Naive thymus-derived CD4-positive, alpha-beta T cell (primary cell): ENCODE data around the gene TSPAN9. TPM values are rescaled to one million over a fixed set of nuclear protein-coding genes. Genes with fewer than 3 reads are reported as not detected.
A peak's percentile ranks its signal among the peaks of the same experiment; 100 is the strongest.

Experiments used
- ATAC-seq: fragments of 150-1000 bp; cut with Tn5 transposase; 2 replicates; pipeline ENCODE4 v1.10.0; 2021; ENCODE audit warnings: mild to moderate bottlenecking, moderate library complexity
- CTCF ChIA-PET: fragments of 350-600 bp; sonication (Branson Sonifier 250); formaldehyde crosslinking; loops from one replicate; lab custom pipeline; 2021; ENCODE audit warnings: antibody characterized with exemption; lab: Charles Lee
- POLR2A ChIA-PET: fragments of 350-600 bp; sonication (Branson Sonifier 250); formaldehyde crosslinking; loops from one replicate; lab custom pipeline; 2021; ENCODE audit warnings: antibody characterized with exemption, inconsistent platforms; lab: Charles Lee
- DNase-seq, 9 donors: peaks; one replicate each; pipeline versions ENCODE4 v3.0.0 to v3.0.0-alpha.2; 2020 to 2022; ENCODE audit warnings: mixed read lengths in 1 of 9
- H3K27ac ChIP-seq: one replicate; pipeline ENCODE4 v1.7.0; 2013; ENCODE audit warnings: mild to moderate bottlenecking, low read depth, low read length, moderate library complexity
- H3K27me3 ChIP-seq, 2 donors: one replicate each; pipeline ENCODE4 v1.7.0; 2013; ENCODE audit warnings: low read length in 2 of 2, mild to moderate bottlenecking in 2 of 2, moderate library complexity in 2 of 2; ENCODE audit not compliant: control insufficient read depth in 2 of 2, insufficient read depth in 2 of 2
- H3K36me3 ChIP-seq, 3 experiments: 1 replicate in 2 of 3; 2 replicates in 1 of 3; pipeline ENCODE4 v1.7.0; 2013; ENCODE audit warnings: low read length in 3 of 3, mild to moderate bottlenecking in 3 of 3, moderate library complexity in 1 of 3; ENCODE audit not compliant: insufficient read depth in 3 of 3, control insufficient read depth in 2 of 3
- H3K4me1 ChIP-seq, 2 donors: one replicate each; pipeline ENCODE4 v1.7.0; 2013; ENCODE audit warnings: low read length in 2 of 2, mild to moderate bottlenecking in 2 of 2, moderate library complexity in 1 of 2; ENCODE audit not compliant: control insufficient read depth in 2 of 2, insufficient read depth in 2 of 2
- H3K4me3 ChIP-seq: 2 replicates; pipeline ENCODE4 v1.7.0; 2013; ENCODE audit warnings: mild to moderate bottlenecking, low read length
- H3K9me3 ChIP-seq, 3 experiments: 1 replicate in 2 of 3; 2 replicates in 1 of 3; pipeline ENCODE4 v1.7.0; 2013; ENCODE audit warnings: low read length in 3 of 3; ENCODE audit not compliant: control insufficient read depth in 2 of 3
- H3K27ac Mint-ChIP-seq, 9 donors: one replicate each; pipeline ENCODE4 v1.8.0; 2020 to 2022; ENCODE audit warnings: mixed read lengths in 9 of 9, mild to moderate bottlenecking in 8 of 9, moderate library complexity in 5 of 9, inconsistent platforms in 2 of 9
- H3K27me3 Mint-ChIP-seq, 5 donors: one replicate each; pipeline ENCODE4 v1.8.0; 2021 to 2022; ENCODE audit warnings: mixed read lengths in 5 of 5, mild to moderate bottlenecking in 1 of 5
- H3K36me3 Mint-ChIP-seq, 5 donors: one replicate each; pipeline ENCODE4 v1.8.0; 2020 to 2022; ENCODE audit warnings: mixed read lengths in 5 of 5, mild to moderate bottlenecking in 3 of 5, inconsistent platforms in 1 of 5
- H3K4me1 Mint-ChIP-seq, 7 donors: one replicate each; pipeline ENCODE4 v1.8.0; 2020 to 2022; ENCODE audit warnings: mixed read lengths in 7 of 7, mild to moderate bottlenecking in 3 of 7, inconsistent platforms in 1 of 7
- H3K4me3 Mint-ChIP-seq, 10 donors: one replicate each; pipeline ENCODE4 v1.8.0; 2020 to 2022; ENCODE audit warnings: mild to moderate bottlenecking in 10 of 10, mixed read lengths in 10 of 10, moderate library complexity in 6 of 10, inconsistent platforms in 2 of 10
- H3K9me3 Mint-ChIP-seq, 11 donors: one replicate each; pipeline ENCODE4 v1.8.0; 2020 to 2022; ENCODE audit warnings: mixed read lengths in 11 of 11, mild to moderate bottlenecking in 4 of 11, inconsistent platforms in 1 of 11, moderate library complexity in 1 of 11
- intact Hi-C, 2 donors: fragments of 100-400 bp; cut with micrococcal nuclease; formaldehyde crosslinking; loops; one replicate each; pipeline ENCODE4 v1.15.1; 2023
- polyA plus RNA-seq, 2 donors: library from polyadenylated mRNA; unstranded; fragments of 300-500 nt; fragmentation: Illumina TruSeq; gene quantifications; one replicate each; pipeline ENCODE4 v1.2.3, GENCODE V29; 2021
- total RNA-seq, 6 experiments: library from RNA in 5 of 6; stranded (reverse) in 5 of 6; gene quantifications; 1 replicate in 5 of 6; 2 replicates in 1 of 6; pipeline ENCODE4 v1.2.3 and lab custom pipeline; 2021 to 2026

The TSPAN9 gene, protein sequence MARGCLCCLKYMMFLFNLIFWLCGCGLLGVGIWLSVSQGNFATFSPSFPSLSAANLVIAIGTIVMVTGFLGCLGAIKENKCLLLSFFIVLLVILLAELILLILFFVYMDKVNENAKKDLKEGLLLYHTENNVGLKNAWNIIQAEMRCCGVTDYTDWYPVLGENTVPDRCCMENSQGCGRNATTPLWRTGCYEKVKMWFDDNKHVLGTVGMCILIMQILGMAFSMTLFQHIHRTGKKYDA
- total RNA-seq, result 1 to 10 TPM in 4 of 5 experiments, not detected in 1; 1.0 to 1.8 (median 1.3) TPM
- polyA plus RNA-seq, result under 1 TPM; 0.20 to 0.41 TPM
- total RNA-seq (lab: John Stamatoyannopoulos, UW), result 0.81 reads per million

DNA sequence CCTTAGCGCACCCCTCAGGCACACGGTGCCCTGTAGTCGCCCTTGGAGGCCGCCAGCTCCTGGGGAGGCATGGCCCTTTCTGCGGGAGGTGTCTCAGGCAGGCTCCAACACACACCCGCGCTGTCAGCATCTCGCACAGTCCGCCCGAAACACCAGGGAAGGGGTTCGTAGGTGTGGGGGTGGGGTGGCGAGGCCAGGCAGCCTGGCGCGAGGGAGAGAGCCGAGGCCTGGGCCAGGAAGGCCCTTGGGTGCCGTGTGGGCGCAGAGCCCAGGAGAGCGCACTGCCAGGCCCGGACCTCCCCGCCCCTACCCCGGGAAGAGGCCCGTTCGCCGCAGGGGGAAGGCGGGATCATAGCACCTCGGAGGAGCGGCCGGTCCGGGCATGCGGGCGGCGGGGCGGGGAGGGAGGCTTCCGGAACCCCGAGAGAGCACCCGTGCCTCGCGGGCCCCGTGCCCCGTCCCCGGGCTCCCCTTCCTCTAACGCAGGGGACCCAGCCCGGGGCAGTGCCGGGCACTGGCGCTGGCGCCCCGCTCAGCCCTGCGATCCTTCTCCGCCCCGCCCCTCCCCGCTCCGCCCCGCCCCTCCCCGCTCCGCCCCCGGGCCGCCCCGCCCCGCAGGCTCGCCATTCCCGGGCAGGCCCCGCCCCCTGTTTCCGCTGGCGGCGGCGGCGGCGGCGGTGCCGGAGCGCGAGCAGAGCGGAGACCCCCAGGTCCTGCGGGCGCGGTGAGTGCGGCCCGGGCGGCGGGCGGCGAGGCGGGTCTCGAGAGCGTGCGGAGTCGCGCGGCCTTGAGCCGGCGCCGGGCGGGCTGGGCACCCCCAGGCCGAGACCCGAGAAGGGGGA lies at the start of gene TSPAN9:
TSS of gene TSPAN9 (plus strand) at position 650 of the 842 bp plus-strand sequence. CDS start 123,815 bp downstream, outside the sequence.
- no peaks in the 10 kb centered on the region for H3K36me3 Mint-ChIP-seq
- peaks cover 0 to 4% of the 10 kb centered on the region in 2 donors for H3K27me3 ChIP-seq
- CTCF ChIA-PET, result interaction anchor here (1.1 kb wide), 1 partner anchor 198 kb away, joined by 3 read pairs; no protein-coding TSS in a partner anchor
- H3K4me3 Mint-ChIP-seq, result peak within 1 kb of the TSS; percentile 75 to 90 (median 86)
- H3K9me3 Mint-ChIP-seq, result no peaks in the 10 kb centered on the region
- ATAC-seq (peak; percentile 93), DNase-seq (peak; percentile 19 to 83 (median 64))
- peaks cover 0 to 31% (median 5%) of the 10 kb centered on the region in 5 donors for H3K27me3 Mint-ChIP-seq
- intact Hi-C loops, result loop anchor here in 1 of 2 donors (1.0 to 10.0 kb wide), 8 partner anchors 126 to 1245 kb away; partner anchors contain the start of genes CRACR2A, FKBP4, TIGAR and TULP3
- peaks cover 0 to 3% of the 10 kb centered on the region in 2 donors for H3K4me1 ChIP-seq
- peak within 1 kb of the TSS; percentile 0 for H3K27ac ChIP-seq
- H3K4me1 Mint-ChIP-seq, result peaks cover 0 to 21% (median 13%) of the 10 kb centered on the region in 7 donors
- POLR2A ChIA-PET, result no interaction called here
- H3K36me3 ChIP-seq, result no peaks in the 10 kb centered on the region
- H3K4me3 ChIP-seq, result peak within 1 kb of the TSS; percentile 64
- H3K9me3 ChIP-seq, result no peaks in the 10 kb centered on the region
- H3K27ac Mint-ChIP-seq, result peak within 1 kb of the TSS in 7 of 9 donors; percentile 26 to 70 (median 62)

DNA sequence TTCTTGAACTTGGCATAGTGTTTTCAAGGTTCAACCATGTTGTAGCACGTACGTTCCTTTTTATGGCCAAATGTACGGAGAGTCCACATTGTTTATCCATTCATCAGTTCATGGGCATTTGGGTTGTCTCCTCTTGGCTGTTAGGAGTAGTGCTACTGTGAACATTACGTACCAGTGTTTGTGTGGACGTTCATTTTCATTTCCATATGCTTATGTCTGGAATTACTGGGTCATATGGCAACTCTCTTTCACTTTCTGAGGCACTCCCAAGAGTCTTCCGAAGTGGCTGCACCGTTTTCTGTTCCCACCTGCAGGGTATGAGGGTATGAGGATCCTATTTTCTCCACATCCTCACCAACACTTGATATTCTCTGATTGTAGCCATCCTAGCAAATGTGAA lies 49.1 kb upstream of the TSPAN9 start:
- Histone ChIP-seq H3K27ac (no peak overlapping the region), H3K9me3 (no peaks in the 10 kb centered on the region), H3K27me3 (no peaks in the 10 kb centered on the region), H3K36me3 (no peaks in the 10 kb centered on the region), H3K4me1 (no peaks in the 10 kb centered on the region), H3K4me3 (no peak overlapping the region)
- H3K27me3 Mint-ChIP-seq, result peaks cover 0 to 6% (median 0%) of the 10 kb centered on the region in 5 donors
- no peak overlapping the region for H3K27ac Mint-ChIP-seq
- ChIA-PET CTCF (no interaction called here), POLR2A (no interaction called here)
- no peak overlapping the region for H3K4me3 Mint-ChIP-seq
- intact Hi-C loops, result no loop called here
- no peaks in the 10 kb centered on the region for H3K4me1 Mint-ChIP-seq
- no peaks in the 10 kb centered on the region for H3K9me3 Mint-ChIP-seq
- no peak for ATAC-seq
- DNase-seq, result no peak
- H3K36me3 Mint-ChIP-seq, result no peaks in the 10 kb centered on the region

DNA sequence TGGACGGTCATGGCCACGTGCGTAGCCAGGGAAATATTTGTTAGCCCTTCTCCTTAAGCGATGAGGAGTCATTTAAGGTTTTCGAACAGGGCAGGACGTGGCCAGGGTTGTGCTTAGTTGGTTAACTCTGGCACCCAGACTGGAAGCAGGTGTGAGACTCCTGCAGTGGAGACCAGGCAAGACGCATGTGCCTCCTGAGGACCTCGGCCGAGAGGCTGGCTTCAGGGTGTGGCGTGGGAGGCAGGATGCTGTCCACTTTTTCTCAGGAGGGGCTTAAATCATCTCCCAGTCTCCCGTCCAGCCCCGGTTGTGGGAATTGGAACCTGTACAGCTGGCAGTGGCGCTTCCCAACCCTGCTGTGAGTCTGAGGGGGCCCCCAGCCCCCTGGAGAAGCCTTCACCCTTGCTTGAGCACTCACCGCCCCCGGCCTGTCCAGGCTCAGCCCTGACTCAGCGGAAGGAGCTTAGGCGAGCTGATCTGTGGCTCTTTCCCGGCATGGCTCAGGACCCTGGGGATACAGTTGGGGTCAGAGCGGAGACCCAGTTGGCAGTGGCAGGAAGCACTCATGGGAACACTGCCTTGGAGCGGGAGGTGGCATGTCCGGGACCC lies 46.3 kb upstream of the TSPAN9 start:
- Histone ChIP-seq H3K9me3 (no peaks in the 10 kb centered on the region), H3K36me3 (no peaks in the 10 kb centered on the region), H3K27me3 (no peaks in the 10 kb centered on the region), H3K4me3 (no peak overlapping the region), H3K27ac (no peak overlapping the region), H3K4me1 (no peaks in the 10 kb centered on the region)
- H3K4me1 Mint-ChIP-seq, result peaks cover 0 to 3% (median 0%) of the 10 kb centered on the region in 7 donors
- ChIA-PET POLR2A (no interaction called here), CTCF (interaction anchor here (1.5 kb wide), 1 partner anchor 12 kb away, joined by 3 read pairs; no protein-coding TSS in a partner anchor)
- no peak for DNase-seq
- no peak overlapping the region for H3K27ac Mint-ChIP-seq
- intact Hi-C loops, result no loop called here
- H3K4me3 Mint-ChIP-seq, result no peak overlapping the region
- ATAC-seq, result no peak
- no peaks in the 10 kb centered on the region for H3K9me3 Mint-ChIP-seq
- H3K36me3 Mint-ChIP-seq, result no peaks in the 10 kb centered on the region
- peaks cover 0 to 14% (median 0%) of the 10 kb centered on the region in 5 donors for H3K27me3 Mint-ChIP-seq

DNA sequence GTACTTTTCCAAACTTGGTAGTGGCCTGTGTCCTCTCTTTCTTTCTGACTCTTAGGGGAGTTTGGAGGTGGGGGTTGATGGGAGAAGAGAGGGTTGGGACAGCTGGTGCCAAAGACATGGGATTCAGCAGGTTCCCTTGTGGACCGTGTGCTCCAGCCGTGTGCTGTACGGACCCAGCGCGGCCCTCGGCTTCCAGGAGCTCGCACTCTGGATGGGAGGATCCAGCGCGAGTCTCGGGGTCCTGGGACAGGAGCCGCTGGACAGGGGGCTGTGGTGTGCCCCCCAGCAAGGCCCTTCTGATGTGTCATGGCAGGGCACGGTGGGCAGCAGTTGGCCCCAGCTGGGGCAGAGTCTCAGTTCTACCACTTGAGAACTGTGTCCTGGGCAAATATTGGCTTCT lies 45.0 kb upstream of the TSPAN9 start:
- Mint-ChIP-seq H3K27me3 (peaks cover 0 to 14% (median 0%) of the 10 kb centered on the region in 5 donors), H3K4me1 (peaks cover 0 to 3% (median 0%) of the 10 kb centered on the region in 7 donors), H3K36me3 (no peaks in the 10 kb centered on the region), H3K27ac (no peak overlapping the region), H3K9me3 (no peaks in the 10 kb centered on the region), H3K4me3 (no peak overlapping the region)
- ChIA-PET CTCF (interaction anchor here (1.5 kb wide), 1 partner anchor 11 kb away, joined by 3 read pairs; no protein-coding TSS in a partner anchor), POLR2A (no interaction called here)
- H3K36me3 ChIP-seq, result no peaks in the 10 kb centered on the region
- no peaks in the 10 kb centered on the region for H3K27me3 ChIP-seq
- H3K27ac ChIP-seq, result no peak overlapping the region
- no peak overlapping the region for H3K4me3 ChIP-seq
- intact Hi-C loops, result no loop called here
- H3K4me1 ChIP-seq, result no peaks in the 10 kb centered on the region
- ATAC-seq (no peak), DNase-seq (no peak)
- no peaks in the 10 kb centered on the region for H3K9me3 ChIP-seq

DNA sequence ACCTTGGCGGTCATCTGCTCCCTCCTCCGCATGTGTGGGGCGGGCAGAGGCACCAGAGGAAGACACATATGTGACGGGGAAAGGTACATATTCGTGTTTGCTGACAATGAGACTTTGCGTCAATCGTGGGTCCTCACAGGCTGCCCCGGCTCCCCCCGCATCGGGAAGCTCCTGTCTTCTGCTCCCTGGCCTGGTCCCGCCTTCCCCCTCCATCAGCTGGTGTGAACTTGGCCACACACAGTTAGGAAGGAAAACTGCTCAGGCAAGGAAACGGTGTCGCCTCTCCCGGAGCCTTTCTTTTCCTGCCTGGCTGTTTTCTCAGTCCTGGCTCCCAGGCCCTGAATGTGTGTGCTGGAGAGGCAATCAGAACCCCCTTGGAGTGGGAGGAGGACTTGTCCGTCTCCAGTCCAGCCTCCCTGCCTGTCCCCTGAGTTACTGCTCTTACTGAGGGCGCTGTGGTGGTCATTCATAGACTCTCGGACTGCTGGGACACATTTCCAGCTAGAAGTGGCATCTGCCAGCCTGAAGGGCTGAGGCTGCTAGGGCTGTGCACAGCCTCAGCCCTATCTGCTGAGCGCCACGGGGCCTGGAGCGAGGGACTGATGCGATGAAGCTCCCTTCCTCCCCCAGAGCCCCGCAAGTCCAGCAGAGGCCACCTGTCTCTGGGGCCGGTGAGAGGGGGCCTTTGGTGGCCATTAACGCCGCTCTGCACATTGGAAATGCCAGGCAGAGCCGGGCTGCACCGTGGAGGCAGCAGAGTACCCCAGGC lies 44.2 kb upstream of the TSPAN9 start:
- Histone ChIP-seq H3K27ac (no peak overlapping the region), H3K9me3 (no peaks in the 10 kb centered on the region), H3K27me3 (no peaks in the 10 kb centered on the region), H3K4me3 (no peak overlapping the region), H3K36me3 (no peaks in the 10 kb centered on the region), H3K4me1 (no peaks in the 10 kb centered on the region)
- DNase-seq (no peak), ATAC-seq (no peak)
- intact Hi-C loops, result no loop called here
- POLR2A ChIA-PET, result no interaction called here
- CTCF ChIA-PET, result no interaction called here
- Mint-ChIP-seq H3K36me3 (no peaks in the 10 kb centered on the region), H3K4me1 (peaks cover 0 to 4% (median 0%) of the 10 kb centered on the region in 7 donors), H3K4me3 (no peak overlapping the region), H3K27ac (no peak overlapping the region), H3K9me3 (no peaks in the 10 kb centered on the region), H3K27me3 (peaks cover 0 to 14% (median 0%) of the 10 kb centered on the region in 5 donors)

DNA sequence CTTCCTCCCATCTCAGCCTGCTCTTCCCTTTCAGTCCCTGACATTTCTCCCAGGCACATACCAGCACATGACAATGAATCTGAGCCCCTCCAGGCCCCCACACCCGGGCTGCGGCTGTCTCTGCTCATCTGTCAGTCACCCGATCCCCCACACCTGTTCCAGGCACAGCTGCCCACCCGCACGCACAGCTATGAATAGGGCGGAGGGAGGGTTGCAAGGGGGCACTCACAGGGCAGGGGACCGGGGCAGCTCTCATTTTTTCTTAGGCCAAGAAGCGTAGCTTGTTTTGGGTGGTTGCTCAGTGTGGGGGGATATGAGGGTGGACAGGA lies 43.7 kb upstream of the TSPAN9 start:
- no peak for ATAC-seq
- Histone ChIP-seq H3K36me3 (no peaks in the 10 kb centered on the region), H3K27me3 (no peaks in the 10 kb centered on the region), H3K27ac (no peak overlapping the region), H3K4me3 (no peak overlapping the region), H3K4me1 (no peaks in the 10 kb centered on the region), H3K9me3 (no peaks in the 10 kb centered on the region)
- no peak overlapping the region for H3K4me3 Mint-ChIP-seq
- no peak overlapping the region for H3K27ac Mint-ChIP-seq
- no peak for DNase-seq
- H3K27me3 Mint-ChIP-seq, result peaks cover 0 to 14% (median 0%) of the 10 kb centered on the region in 5 donors
- no peaks in the 10 kb centered on the region for H3K36me3 Mint-ChIP-seq
- intact Hi-C loops, result no loop called here
- peaks cover 0 to 4% (median 0%) of the 10 kb centered on the region in 7 donors for H3K4me1 Mint-ChIP-seq
- CTCF ChIA-PET, result no interaction called here
- no peaks in the 10 kb centered on the region for H3K9me3 Mint-ChIP-seq
- POLR2A ChIA-PET, result no interaction called here
